IPS-15b (cell line): ENCODE results near the gene TRIO.
"Not testable (repeated sequence)": the region's sequence is repeated elsewhere in the genome, so short reads cannot be mapped to it uniquely, and the experiment has no call there.

ENCODE experiments used
- H3K27me3 ChIP-seq: one replicate; pipeline ENCODE4 v1.6.1; 2013; ENCODE audit warnings: low read length; ENCODE audit not compliant: control insufficient read depth, insufficient read depth
- H3K36me3 ChIP-seq: one replicate; pipeline ENCODE4 v1.6.1; 2013; ENCODE audit warnings: low read length; ENCODE audit not compliant: control insufficient read depth, insufficient read depth
- H3K4me1 ChIP-seq: one replicate; pipeline ENCODE4 v1.6.1; 2013; ENCODE audit warnings: mild to moderate bottlenecking, low read length; ENCODE audit not compliant: control insufficient read depth, insufficient read depth
- H3K4me3 ChIP-seq: one replicate; pipeline ENCODE4 v1.5.1; 2013; ENCODE audit warnings: low read depth, low read length
- H3K9ac ChIP-seq: one replicate; pipeline ENCODE4 v1.6.1; 2013; ENCODE audit warnings: low read depth, mild to moderate bottlenecking, low read length
- H3K9me3 ChIP-seq: one replicate; pipeline ENCODE4 v1.6.1; 2013; ENCODE audit warnings: mild to moderate bottlenecking, low read length; ENCODE audit not compliant: control insufficient read depth, insufficient read depth

Gene TRIO

DNA sequence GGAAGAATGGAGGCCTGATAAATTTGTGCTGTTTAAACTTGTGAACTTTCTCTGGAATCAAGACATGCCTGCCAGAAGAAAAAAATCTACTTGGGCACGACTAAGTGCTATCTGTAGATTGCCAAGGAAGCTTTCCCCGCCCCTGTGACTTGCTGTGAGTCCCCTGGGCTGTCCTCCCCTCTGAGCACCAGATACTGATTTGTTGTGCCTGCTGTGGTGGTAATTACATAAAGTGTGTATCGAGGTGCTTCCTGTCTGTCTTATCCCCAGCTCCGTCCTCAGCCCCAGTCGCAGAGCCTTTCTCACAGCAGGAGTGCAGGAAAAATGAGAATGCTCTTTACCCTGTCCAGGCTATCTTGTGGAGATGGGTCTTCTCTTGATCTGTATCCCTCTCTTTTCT is 53.9 kb downstream of the TRIO start:
- H3K9me3 ChIP-seq = no peaks in the 10 kb centered on the region
- no peaks in the 10 kb centered on the region for H3K36me3 ChIP-seq
- H3K4me1 ChIP-seq = peaks cover 13% of the 10 kb centered on the region
- H3K4me3 ChIP-seq = no peak overlapping the region
- no peaks in the 10 kb centered on the region for H3K27me3 ChIP-seq
- H3K9ac ChIP-seq = no peak overlapping the region

DNA sequence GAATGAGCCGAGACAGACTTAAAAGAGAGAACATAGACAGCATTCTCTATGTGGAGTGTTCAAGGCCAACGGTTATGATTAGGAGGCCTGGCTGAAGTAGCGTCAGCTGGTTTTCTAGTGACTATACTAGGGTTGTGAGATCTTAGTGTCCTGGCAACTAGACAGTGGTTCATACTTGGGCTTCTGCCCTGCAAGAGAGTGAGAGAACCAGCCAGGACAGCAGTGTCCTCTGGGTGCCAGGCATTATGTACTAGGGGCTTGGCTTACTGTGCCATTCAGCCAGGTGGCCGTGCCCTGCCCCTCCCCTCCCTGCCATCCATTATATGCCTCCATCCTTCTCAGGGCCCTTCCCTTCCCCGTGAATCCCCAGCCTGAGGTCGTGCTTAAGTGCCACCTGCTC is 56.8 kb downstream of the TRIO start:
- peaks cover 18% of the 10 kb centered on the region for H3K4me1 ChIP-seq
- no peaks in the 10 kb centered on the region for H3K36me3 ChIP-seq
- no peak overlapping the region for H3K4me3 ChIP-seq
- H3K27me3 ChIP-seq = no peaks in the 10 kb centered on the region
- no peaks in the 10 kb centered on the region for H3K9me3 ChIP-seq
- H3K9ac ChIP-seq = no peak overlapping the region

DNA sequence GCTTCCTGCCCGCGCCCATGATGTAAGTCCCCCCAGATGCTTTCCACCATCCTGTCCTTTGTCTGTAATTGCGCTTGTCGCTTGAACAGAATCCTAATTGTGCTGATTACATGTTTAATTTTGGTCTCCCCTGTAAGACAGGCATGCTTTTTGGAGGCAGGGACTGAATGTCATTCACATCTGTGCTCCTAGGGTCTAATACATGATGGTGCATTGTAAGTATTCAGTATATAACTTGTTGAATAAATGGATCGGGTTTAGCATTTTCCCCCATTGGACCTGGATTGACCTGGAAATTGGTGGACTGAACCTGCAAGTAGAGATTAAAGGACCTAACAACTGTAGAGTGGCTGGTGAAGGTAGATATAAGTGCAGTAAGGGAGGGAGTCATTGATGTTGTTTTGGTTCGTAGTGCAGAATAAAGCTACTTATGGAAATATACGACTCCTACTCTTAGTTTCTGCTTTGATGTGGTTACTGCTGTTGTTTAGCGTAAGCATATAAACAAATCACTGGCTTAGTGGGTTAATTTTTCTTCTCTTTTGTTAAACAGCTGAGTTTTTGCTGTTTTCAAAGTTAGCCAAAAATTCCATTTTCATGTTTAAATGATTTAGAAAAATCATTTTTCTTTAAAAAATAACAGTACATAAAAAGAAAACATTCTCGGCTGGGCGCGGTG is 57.3 kb downstream of the TRIO start:
- Histone ChIP-seq H3K9me3 (no peaks in the 10 kb centered on the region), H3K4me3 (no peak overlapping the region), H3K27me3 (no peaks in the 10 kb centered on the region), H3K36me3 (no peaks in the 10 kb centered on the region), H3K9ac (no peak overlapping the region), H3K4me1 (peaks cover 20% of the 10 kb centered on the region)

DNA sequence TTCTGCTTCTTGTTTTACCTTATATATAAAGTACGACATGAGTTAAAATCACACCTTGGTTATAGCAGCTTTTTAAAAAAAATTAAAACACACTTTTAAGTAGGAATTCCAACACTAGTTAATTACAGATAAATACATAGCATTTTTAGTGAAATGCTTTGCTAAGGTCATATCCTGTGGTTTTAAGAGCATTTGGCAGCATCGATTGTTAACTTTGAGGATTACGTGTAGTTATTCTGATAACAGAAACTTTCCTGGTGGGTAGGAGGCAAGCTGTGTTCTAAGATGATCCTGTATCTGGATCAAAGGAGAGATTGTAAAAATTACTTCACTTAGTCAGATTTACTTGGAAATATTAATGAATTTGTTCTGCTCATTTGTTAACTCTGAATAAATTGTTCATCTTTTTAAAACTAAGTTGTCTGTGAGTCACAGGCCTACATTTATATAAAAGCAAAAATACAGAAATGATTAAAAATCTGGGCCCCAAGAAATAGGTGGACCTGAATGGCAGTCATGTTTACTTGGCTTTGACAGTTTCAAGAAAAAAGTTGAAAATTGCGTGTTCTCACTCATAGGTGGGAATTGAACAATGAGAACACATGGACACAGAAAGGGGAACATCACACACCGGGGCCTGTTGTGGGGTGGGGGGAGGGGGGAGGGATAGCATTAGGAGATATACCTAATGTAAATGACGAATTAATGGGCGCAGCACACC is 58.3 kb downstream of the TRIO start:
- Histone ChIP-seq H3K4me1 (peaks cover 18% of the 10 kb centered on the region), H3K9me3 (no peaks in the 10 kb centered on the region), H3K27me3 (no peaks in the 10 kb centered on the region), H3K36me3 (no peaks in the 10 kb centered on the region), H3K9ac (no peak overlapping the region), H3K4me3 (no peak overlapping the region)

- no peaks in the 10 kb centered on the region for H3K27me3 ChIP-seq
- no peak overlapping the region for H3K9ac ChIP-seq
- no peaks in the 10 kb centered on the region for H3K9me3 ChIP-seq
- H3K36me3 ChIP-seq = no peaks in the 10 kb centered on the region
- H3K4me3 ChIP-seq = no peak overlapping the region
- H3K4me1 ChIP-seq = peaks cover 10% of the 10 kb centered on the region
These were observed 59.3 kb downstream of the TRIO start for GRCh38 chr5:14202462-14202861.

GRCh38 chr5:14204011-14204670 is 61.0 kb downstream of the TRIO start:
- Histone ChIP-seq H3K4me1 (peaks cover 10% of the 10 kb centered on the region), H3K9me3 (no peaks in the 10 kb centered on the region), H3K27me3 (no peaks in the 10 kb centered on the region), H3K36me3 (no peaks in the 10 kb centered on the region), H3K4me3 (no peak overlapping the region), H3K9ac (no peak overlapping the region)

DNA sequence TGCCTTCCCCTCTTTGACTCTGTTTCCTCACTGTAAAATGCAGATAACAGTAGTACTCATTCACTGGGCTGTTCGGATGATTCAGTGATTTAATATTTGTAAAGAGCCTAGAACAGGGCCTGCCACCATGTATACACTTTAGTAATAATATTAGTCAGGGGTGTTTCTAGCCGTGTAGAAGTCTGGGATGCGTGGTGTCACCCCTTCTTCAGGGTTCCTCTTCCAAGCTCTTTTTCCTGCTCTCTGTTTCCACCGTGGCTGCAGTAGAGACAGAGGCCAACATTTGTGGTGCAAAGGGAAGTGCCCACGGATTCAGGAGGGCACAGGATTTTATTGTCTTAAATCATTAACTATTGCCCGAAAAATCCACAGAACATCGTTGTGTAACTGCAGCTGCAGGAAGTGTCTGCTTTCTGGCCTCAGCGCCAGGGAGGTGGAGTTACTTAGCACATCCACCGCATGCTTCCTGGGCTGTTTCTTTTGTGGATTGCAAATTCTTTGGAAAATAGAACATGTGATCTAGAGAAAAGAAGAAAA is 61.7 kb downstream of the TRIO start:
- Histone ChIP-seq H3K27me3 (no peaks in the 10 kb centered on the region), H3K9me3 (no peaks in the 10 kb centered on the region), H3K9ac (no peak overlapping the region), H3K4me3 (no peak overlapping the region), H3K36me3 (no peaks in the 10 kb centered on the region), H3K4me1 (peaks cover 10% of the 10 kb centered on the region)

DNA sequence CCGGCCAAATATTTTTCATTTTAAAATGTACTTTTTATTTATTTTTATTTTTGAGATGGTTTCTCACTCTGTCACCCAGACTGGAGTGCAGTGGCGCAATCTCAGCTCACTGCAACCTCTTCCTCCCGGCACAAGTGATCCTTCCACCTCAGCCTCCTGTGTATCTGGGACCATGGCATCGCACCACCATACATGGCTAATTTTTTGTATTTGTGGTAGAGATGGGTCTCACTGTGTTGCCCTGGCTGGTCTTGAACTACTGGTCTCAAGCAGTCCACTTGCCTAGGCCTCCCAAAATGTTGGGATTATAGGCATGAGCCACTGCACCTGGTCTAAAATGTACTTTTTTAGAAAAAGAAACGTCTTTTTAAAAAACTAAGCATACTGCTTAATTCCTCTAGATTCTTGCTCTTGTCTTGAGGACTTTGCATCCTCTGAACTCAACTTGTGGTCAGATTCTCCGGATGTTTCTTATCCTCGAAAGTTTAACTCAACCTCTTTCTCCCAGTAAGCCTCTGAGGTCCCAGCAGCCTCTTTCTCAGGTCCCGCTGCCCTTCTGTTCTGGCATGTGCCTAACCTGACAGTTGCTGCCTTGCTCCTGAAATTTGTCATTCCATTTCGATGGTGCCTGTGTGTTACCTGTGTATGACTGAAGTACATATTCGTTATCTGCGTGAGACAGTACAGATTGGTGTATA is 63.0 kb downstream of the TRIO start:
- no peak overlapping the region for H3K9ac ChIP-seq
- H3K4me3 ChIP-seq = no peak overlapping the region
- peaks cover 10% of the 10 kb centered on the region for H3K4me1 ChIP-seq
- no peaks in the 10 kb centered on the region for H3K27me3 ChIP-seq
- no peaks in the 10 kb centered on the region for H3K9me3 ChIP-seq
- H3K36me3 ChIP-seq = no peaks in the 10 kb centered on the region

GRCh38 chr5:14207428-14207827 is 64.3 kb downstream of the TRIO start:
- H3K4me3 ChIP-seq, H3K27me3 ChIP-seq, H3K9me3 ChIP-seq, H3K9ac ChIP-seq, H3K36me3 ChIP-seq: not testable (repeated sequence)
- H3K4me1 ChIP-seq = peaks cover 10% of the 10 kb centered on the region

- no peak overlapping the region for H3K9ac ChIP-seq
- no peaks in the 10 kb centered on the region for H3K36me3 ChIP-seq
- no peaks in the 10 kb centered on the region for H3K9me3 ChIP-seq
- peaks cover 8% of the 10 kb centered on the region for H3K4me1 ChIP-seq
- H3K27me3 ChIP-seq = no peaks in the 10 kb centered on the region
- no peak overlapping the region for H3K4me3 ChIP-seq
These were observed 65.2 kb downstream of the TRIO start for GRCh38 chr5:14208071-14209021.
